Activated T-cell treated with anti-CD3 and anti-CD28 coated beads for 48 hours (primary cell): ENCODE data around the gene TIFAB.
A peak's percentile ranks its signal among the peaks of the same experiment; 100 is the strongest.

Source experiments
- DNase-seq: peaks from one replicate; pipeline ENCODE4 v3.0.0-alpha.2; 2020; ENCODE audit warnings: low read depth

Gene TIFAB

DNA sequence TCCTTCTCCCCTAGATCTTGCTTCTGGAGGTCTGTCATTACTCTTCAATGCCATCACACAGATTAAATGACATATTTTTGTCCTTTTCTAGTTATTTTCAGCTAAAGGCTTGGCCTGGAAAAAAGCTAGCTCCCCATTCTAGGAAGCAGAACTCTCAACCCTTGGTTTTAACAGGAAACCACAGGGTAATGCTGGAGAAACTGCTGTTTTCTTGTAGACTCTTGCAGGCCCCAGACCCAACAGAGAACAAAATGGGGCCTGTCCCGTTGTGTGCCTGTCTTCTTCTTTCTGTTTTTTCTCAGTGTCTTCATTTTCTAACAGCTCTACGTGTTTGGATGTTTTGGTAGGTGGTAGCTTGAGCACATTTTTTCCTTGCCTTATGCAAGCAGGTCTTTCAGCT is 26.5 kb downstream of the TIFAB start:
- no peak for DNase-seq

DNA sequence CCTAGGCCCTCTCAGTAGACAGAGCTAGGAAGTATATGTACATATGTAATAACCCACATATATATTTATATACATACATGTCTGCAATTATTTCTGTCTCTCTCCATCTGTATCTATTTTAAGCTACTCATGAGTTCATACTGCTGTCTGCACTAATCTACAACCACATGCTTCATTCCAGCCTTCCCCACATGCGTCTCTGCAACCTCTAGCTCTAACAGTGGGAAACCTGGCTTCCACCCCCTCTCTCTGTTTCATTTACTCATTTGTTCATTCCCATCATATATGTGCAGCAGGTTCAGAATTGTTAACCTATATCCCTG is 28.3 kb downstream of the TIFAB start:
- DNase-seq: no peak

DNA sequence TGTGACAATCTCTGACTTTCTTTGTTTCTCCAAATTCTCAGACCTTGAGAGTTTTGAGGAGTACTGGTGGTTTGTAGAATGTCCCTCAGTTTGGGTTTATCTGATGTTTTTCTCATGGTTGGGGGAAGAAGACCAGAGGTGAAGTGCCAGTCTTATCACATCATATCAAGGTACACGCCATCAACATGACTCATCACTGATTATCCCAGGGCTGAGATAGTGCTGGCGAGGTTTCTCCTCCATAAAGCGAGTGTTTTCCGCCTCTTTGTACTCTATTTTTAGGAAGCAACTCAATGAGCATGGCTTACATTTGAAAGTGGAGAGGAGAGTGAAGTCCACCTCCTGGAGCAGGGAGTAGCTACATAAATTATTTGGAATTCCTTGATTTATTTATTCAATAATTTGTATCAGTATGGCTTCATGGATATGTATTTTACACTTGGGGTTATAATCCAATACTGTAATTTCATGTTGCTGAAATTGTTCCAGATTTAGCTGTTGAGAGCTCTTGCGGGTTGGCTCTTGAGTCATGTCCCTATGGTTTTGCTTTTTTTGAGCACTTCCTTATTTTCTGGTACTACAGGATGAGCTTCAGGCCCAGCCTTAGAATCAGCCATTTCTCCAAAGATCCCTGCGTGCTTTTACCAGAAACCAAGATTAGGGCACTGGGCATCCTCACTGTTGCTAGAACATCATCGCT is 28.9 kb downstream of the TIFAB start:
- no peak for DNase-seq

DNA sequence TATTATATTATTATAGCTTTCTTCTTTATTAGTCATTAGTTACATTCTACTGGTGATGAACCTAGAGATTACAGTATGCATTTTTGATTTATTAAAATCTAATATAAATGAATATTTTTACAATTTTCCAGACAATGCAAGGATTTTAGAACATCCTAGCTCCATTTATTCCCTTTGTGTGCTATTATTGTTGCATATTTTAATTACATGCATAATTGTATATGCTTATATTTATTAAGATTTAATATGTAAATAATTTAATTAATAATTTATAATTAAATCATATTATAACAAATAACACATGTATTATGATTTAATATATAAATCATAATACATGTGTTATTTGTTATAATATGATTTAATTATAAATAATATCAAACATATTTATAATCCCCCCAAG is 29.7 kb downstream of the TIFAB start:
- DNase-seq: no peak

DNA sequence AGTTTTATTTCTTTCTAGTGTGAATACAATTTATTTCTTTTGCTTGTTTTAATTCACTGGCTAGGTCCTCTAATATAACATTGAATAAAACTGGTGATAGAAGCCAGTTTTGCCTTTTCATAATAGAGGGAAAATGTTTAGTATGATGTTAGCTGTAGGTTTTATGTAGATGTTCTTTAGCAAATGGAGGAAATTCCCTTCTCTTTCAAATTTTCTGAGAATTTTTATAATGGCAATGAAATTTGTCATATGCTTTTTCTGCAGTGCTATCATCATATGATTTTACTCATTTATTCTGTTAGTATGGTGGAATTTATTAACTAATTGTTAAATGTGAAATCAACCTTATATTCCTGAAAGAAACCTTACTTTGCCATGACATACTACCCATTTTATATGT is 35.1 kb downstream of the TIFAB start:
- DNase-seq: no peak

DNA sequence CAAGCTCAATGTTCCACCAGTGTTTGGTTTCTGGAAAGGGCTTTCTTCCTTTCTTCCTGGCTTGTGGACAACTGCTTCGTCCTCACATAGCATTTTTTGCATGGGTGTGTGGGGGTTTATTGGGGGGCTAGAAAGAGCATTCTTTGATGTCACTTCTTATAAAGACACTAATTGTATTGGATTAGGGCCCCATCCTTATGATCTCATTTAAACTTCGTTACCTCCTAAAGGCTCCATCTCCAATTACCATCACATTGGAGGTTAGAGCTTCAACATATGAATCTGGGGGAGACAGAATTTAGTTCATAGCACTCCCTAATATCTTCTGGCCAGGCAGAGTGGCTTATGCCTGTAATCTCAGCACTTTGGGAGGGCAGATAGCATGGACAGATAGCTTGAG is 47.1 kb downstream of the TIFAB start:
- no peak for DNase-seq

DNA sequence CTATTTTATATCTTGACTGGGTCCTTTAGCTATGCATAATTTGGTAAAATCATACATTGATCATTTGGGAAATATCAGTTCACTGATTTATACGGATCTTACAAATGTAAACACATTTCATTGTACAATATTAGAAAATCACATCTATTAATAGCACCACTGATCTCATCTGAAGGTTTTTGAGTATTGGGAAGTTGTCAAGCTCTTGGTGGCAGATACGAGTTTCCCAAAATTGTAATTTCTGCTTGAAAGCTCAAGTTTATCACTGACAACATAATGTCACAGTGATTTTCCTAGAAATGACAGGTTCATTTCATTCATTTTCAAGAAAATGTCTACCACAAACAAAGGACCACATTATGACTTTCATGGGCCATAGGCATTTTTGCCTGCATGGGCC is 50.1 kb downstream of the TIFAB start:
- DNase-seq: no peak

DNA sequence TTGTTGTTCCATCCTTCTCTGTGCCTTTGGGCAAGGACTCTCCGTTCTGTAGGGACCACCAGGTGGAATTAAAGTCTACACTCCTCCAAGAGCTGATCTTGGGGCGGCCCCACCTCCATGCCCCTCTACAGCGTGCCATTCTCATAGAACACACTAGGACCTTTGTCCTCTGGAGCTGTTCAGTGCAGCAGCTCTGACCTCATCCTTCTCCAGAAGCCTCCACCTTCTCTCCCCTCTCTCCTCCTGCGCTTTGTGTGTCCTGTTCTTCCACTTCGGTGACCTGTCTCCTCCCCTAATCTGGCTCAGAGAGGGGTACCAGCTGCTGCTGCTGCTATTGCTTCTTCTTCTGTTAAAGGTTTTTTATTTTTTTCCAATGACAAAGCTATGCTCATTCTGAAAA is 51.3 kb downstream of the TIFAB start:
- no peak for DNase-seq

DNA sequence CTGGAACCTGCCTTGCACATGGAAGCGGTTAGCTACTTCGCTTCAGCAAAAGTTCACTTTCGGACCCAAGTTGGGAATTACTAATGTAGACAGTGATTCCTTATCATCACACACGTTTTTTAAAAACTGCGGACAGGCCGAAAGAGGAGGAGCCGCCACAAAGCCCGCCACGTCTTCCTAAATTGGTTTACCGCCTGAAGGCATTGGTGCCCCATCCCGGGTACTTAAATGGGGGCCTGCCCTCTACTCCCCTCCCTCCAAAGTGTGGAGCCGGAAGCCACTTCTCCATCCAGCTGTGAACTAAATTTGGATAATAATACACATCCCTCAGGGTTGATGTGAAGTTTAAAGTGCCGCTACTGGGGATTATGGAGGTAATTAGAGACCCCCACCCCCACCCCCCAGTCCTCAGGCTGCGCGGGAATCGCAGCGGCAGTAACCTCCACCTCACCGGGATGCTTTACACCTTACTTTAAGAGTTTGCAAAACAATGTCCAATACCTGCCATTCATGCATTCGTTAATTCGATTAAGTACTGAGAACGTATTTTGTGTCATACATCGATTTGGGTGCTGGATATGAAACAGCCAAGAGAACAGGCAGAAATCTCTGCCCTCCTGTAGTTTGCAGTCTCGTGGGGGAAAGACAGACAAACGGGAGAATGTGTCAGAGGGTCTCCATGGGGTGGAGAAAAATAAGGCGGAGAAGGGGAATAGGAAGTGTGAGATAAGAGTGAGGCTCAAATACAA is 52.2 kb downstream of the TIFAB start:
- DNase-seq: no peak

DNA sequence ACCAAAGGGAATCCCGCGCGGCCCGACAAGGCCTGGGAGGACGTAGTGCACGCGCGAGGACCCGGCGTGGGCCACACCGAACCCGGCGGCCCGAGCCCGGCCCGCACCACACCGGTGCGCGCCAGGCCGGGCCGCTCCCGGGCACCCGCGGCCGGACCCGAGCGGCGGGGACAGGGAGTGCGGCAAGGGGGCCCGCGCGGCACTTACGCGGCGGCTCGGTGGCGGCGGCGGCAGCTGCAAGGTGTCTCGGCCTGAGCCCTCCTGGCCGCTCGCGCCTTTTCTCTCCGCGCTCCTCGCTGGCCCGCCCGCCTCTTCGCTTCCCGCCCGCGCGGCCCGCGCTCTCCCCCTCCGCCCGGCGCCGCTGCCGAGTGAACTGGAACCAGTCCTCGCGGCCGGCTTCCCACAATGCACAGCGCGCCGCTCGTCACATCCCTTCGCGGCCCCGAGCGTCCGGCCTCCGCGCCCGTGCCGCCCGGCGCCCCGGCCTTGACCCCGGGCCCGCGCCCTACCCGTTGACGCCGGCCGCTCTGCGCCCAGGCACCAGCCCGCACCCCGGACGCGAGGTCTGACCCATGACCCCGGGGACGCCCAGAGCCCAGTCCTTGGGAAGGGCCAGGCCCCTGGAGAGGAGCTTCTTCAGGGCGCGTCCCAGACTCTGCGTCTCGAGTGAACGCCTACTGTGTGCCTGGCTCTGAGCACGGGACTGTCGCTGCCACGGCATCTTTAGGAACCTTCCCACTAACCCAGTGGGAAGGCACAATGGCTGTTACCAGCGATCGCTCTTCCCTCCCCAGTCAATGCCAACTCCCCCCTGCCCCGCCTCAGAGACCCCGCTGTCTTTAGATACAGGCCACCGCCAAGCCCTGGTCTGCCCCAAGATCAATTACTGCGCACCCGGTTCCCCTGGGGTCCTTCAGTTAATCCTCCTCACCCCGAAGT is 53.0 kb downstream of the TIFAB start, which contains the start of gene MACROH2A1:
MACROH2A1 (minus strand) TSS at position 377 of the 939 bp plus-strand sequence. CDS start 10,138 bp downstream, outside the sequence.
- DNase-seq: peak; percentile 84

DNA sequence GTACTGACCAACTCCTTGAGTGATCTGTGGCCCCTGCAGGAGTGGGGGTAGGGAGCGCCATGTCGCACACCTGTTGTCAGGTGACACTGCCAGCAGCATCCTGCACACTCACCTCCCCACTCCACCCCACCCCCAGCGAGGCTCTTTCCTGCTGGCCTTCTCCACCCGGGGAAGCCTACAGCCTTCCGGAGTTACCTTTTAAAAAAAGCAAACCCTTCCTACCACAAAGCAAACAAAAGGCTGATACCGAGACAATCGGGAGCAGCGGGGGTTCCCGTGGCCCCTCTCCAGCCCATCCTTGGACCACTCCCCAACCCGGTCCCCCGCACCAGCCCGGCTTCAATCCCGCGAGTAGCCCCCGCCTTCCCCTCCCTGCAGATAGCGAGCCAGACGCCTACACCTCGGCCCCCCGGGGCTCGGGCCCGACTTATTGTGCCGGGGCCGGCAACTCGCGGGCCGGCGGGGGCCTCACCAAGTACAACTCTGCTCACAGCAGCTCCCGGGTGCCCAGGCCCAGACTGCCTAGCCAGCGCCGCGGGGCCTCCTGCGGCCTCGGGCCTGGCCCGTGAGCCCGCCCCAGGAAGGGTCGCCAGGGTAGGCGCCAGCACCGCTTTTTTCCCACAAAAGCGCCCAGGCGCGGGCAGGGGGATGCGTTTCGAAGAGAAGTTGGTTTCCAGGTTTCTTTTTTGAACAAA is 53.8 kb downstream of the TIFAB start:
- DNase-seq: peak; percentile 29
